K562 (cell line): ENCODE data around the gene ADSS1.

Source experiments
- BRD9 ChIP-seq: fragments of 450-650 bp; IDR thresholded peaks from 2 replicates; pipeline ENCODE4 v1.6.1; 2018; ENCODE audit warnings: low read depth; ENCODE audit not compliant: partially characterized antibody
- CHD2 ChIP-seq: IDR thresholded peaks from 2 replicates; pipeline ENCODE4 v1.6.1; 2011; ENCODE audit warnings: low read depth, low read length
- CTCF ChIP-seq, 3 experiments: IDR thresholded peaks in 2 of 3; conservative IDR thresholded peaks in 1 of 3; 2 replicates each; pipeline ENCODE4 v1.5.1; 2011 to 2012; ENCODE audit warnings: low read length in 3 of 3, mild to moderate bottlenecking in 3 of 3, control low read depth in 2 of 3, improper control_type of control experiment in 1 of 3, inconsistent platforms in 1 of 3, low read depth in 1 of 3, mixed read lengths in 1 of 3, moderate library complexity in 1 of 3; ENCODE audit not compliant: insufficient read depth in 2 of 3
- KLF1 ChIP-seq: fragments of 450-650 bp; IDR thresholded peaks from 2 replicates; pipeline ENCODE4 v1.6.1; 2016; ENCODE audit warnings: missing genetic modification characterization, missing compliant biosample characterization
- MCM5 ChIP-seq: fragments of 450-650 bp; IDR thresholded peaks from 2 replicates; pipeline ENCODE4 v1.6.1; 2016; ENCODE audit warnings: low read depth
- POLR2A ChIP-seq: fragments of 450-650 bp; conservative IDR thresholded peaks from 2 replicates; pipeline ENCODE4 v1.6.1; 2016
- RBM39 ChIP-seq: fragments of 200-400 bp; formaldehyde crosslinking; optimal IDR thresholded peaks from 2 replicates; pipeline ENCODE3; 2018; ENCODE audit warnings: low read depth, low read length
- SIX5 ChIP-seq, 2 experiments: IDR thresholded peaks; 2 replicates each; pipeline ENCODE4 v1.6.1; 2011; ENCODE audit warnings: low read length in 2 of 2, borderline replicate concordance in 1 of 2, low read depth in 1 of 2, mild to moderate bottlenecking in 1 of 2, moderate library complexity in 1 of 2; ENCODE audit not compliant: insufficient read depth in 1 of 2
- SOX6 ChIP-seq: fragments of 450-650 bp; IDR thresholded peaks from 2 replicates; pipeline ENCODE4 v1.6.1; 2014; ENCODE audit warnings: mild to moderate bottlenecking
- THRB ChIP-seq: fragments of 450-650 bp; formaldehyde crosslinking; conservative IDR thresholded peaks from 2 replicates; pipeline ENCODE4 v1.4.0; 2022; ENCODE audit warnings: mild to moderate bottlenecking, missing genetic modification characterization
- ZBTB49 ChIP-seq: sonication (generic); formaldehyde crosslinking; IDR thresholded peaks from 2 replicates; pipeline ENCODE4 v1.8.0; 2022; ENCODE audit warnings: missing genetic modification reagents, mild to moderate bottlenecking, borderline replicate concordance
- ZNF121 ChIP-seq: sonication (generic); formaldehyde crosslinking; conservative IDR thresholded peaks from 2 replicates; pipeline ENCODE4 v1.8.0; 2022; ENCODE audit warnings: missing genetic modification reagents

GRCh38 chr14:104694475-104694950, 29.5 kb upstream of the ADSS1 start:
- TF ChIP-seq CTCF (IDR thresholded peaks at IDR 0.05 in 2 of 3, conservative IDR thresholded peaks at IDR 0.05 in 1 of 3; ENCODE audit: insufficient read depth in 2 of 3, low read depth in 1 of 3, low read length in 3 of 3): no peak
- TF ChIP-seq SOX6: no peak
- no peak for TF ChIP-seq ZNF121
- no peak for TF ChIP-seq RBM39
- TF ChIP-seq CHD2: no peak
- no peak for TF ChIP-seq ZBTB49 (CRISPR knock-in tag)
- no peak for TF ChIP-seq POLR2A
- no peak for TF ChIP-seq BRD9
- no peak for TF ChIP-seq KLF1
- TF ChIP-seq THRB (CRISPR knock-in tag): no peak
- no peak for TF ChIP-seq SIX5 (IDR thresholded peaks at IDR 0.05; ENCODE audit: borderline replicate concordance in 1 of 2, insufficient read depth in 1 of 2, low read depth in 1 of 2, low read length in 2 of 2)
- TF ChIP-seq MCM5: no peak
